ENCODE results near the gene PLCG1.
"Not testable (repeated sequence)": the region's sequence is repeated elsewhere in the genome, so short reads cannot be mapped to it uniquely, and the experiment has no call there.

The PLCG1 gene

GRCh38 chr20:41136680-41137613, at the start of gene PLCG1:
Gene PLCG1, plus strand, starts transcription at chr20:41137543. Its CDS starts 99 bp downstream, at chr20:41137642.
- DNase-seq (ENCODE audit: low read depth), result peak; percentile 75

- DNase-seq (ENCODE audit: low read depth), result no peak
Measured at GRCh38 chr20:41087777-41088176, 49.6 kb upstream of the PLCG1 start.

GRCh38 chr20:41089555-41089954, 47.8 kb upstream of the PLCG1 start:
- DNase-seq (ENCODE audit: low read depth), result no peak

- no peak for DNase-seq (ENCODE audit: low read depth)
Measured at GRCh38 chr20:41091927-41092326, 45.4 kb upstream of the PLCG1 start.

GRCh38 chr20:41094353-41095055, 42.8 kb upstream of the PLCG1 start:
- no peak for DNase-seq (ENCODE audit: low read depth)

- DNase-seq (ENCODE audit: low read depth), result peak; percentile 16
Measured at GRCh38 chr20:41095110-41095969, 42.0 kb upstream of the PLCG1 start.

- no peak for DNase-seq (ENCODE audit: low read depth)
Measured at GRCh38 chr20:41098703-41099250, 38.6 kb upstream of the PLCG1 start.

GRCh38 chr20:41100001-41100480, 37.3 kb upstream of the PLCG1 start:
- DNase-seq (ENCODE audit: low read depth), result no peak

- no peak for DNase-seq (ENCODE audit: low read depth)
Measured at GRCh38 chr20:41101660-41102059, 35.7 kb upstream of the PLCG1 start.

- DNase-seq (ENCODE audit: low read depth), result no peak
Measured at GRCh38 chr20:41108531-41108930, 28.8 kb upstream of the PLCG1 start.

GRCh38 chr20:41110012-41110411, 27.3 kb upstream of the PLCG1 start:
- no peak for DNase-seq (ENCODE audit: low read depth)

- no peak for DNase-seq (ENCODE audit: low read depth)
Measured at GRCh38 chr20:41110930-41111577, 26.3 kb upstream of the PLCG1 start.

- DNase-seq (ENCODE audit: low read depth), result no peak
Measured at GRCh38 chr20:41111578-41111951, 25.8 kb upstream of the PLCG1 start.

- DNase-seq (ENCODE audit: low read depth), result no peak
Measured at GRCh38 chr20:41116282-41116956, 20.9 kb upstream of the PLCG1 start.

- DNase-seq (ENCODE audit: low read depth), result not testable (repeated sequence)
Measured at GRCh38 chr20:41118159-41118558, 19.2 kb upstream of the PLCG1 start.

- DNase-seq (ENCODE audit: low read depth), result no peak
Measured at GRCh38 chr20:41118632-41119031, 18.7 kb upstream of the PLCG1 start.

- DNase-seq (ENCODE audit: low read depth), result no peak
Measured at GRCh38 chr20:41119614-41120561, 17.5 kb upstream of the PLCG1 start.

- no peak for DNase-seq (ENCODE audit: low read depth)
Measured at GRCh38 chr20:41121399-41121798, 15.9 kb upstream of the PLCG1 start.

GRCh38 chr20:41123631-41124030, 13.7 kb upstream of the PLCG1 start:
- DNase-seq (ENCODE audit: low read depth), result no peak
